Measurements from ENCODE around the gene NPAS3.

Gene NPAS3

GRCh38 chr14:33381717-33382116 is 443.0 kb downstream of the NPAS3 start:
- no peak for DNase-seq (ENCODE audit: low read depth)

GRCh38 chr14:33386140-33386539 is 447.5 kb downstream of the NPAS3 start:
- no peak for DNase-seq (ENCODE audit: low read depth)

GRCh38 chr14:33386781-33387180 is 448.1 kb downstream of the NPAS3 start:
- no peak for DNase-seq (ENCODE audit: low read depth)

GRCh38 chr14:33390335-33390734 is 451.7 kb downstream of the NPAS3 start:
- no peak for DNase-seq (ENCODE audit: low read depth)

- DNase-seq (ENCODE audit: low read depth): no peak
Measured at GRCh38 chr14:33393231-33393894, 454.7 kb downstream of the NPAS3 start.

- DNase-seq (ENCODE audit: low read depth): no peak
Measured at GRCh38 chr14:33393895-33394368, 455.3 kb downstream of the NPAS3 start.

- no peak for DNase-seq (ENCODE audit: low read depth)
Measured at GRCh38 chr14:33401311-33401710, 462.6 kb downstream of the NPAS3 start.

GRCh38 chr14:33402604-33403003 is 463.9 kb downstream of the NPAS3 start:
- DNase-seq (ENCODE audit: low read depth): no peak

- no peak for DNase-seq (ENCODE audit: low read depth)
Measured at GRCh38 chr14:33404054-33404453, 465.4 kb downstream of the NPAS3 start.

GRCh38 chr14:33404964-33405574 is 466.4 kb downstream of the NPAS3 start:
- no peak for DNase-seq (ENCODE audit: low read depth)

- DNase-seq (ENCODE audit: low read depth): no peak
Measured at GRCh38 chr14:33406766-33407165, 468.1 kb downstream of the NPAS3 start.

- no peak for DNase-seq (ENCODE audit: low read depth)
Measured at GRCh38 chr14:33408291-33408690, 469.6 kb downstream of the NPAS3 start.

- DNase-seq (ENCODE audit: low read depth): no peak
Measured at GRCh38 chr14:33412450-33412849, 473.8 kb downstream of the NPAS3 start.

- no peak for DNase-seq (ENCODE audit: low read depth)
Measured at GRCh38 chr14:33413381-33413780, 474.7 kb downstream of the NPAS3 start.

GRCh38 chr14:33414041-33414440 is 475.4 kb downstream of the NPAS3 start:
- DNase-seq (ENCODE audit: low read depth): no peak

- DNase-seq (ENCODE audit: low read depth): no peak
Measured at GRCh38 chr14:33420051-33420627, 481.5 kb downstream of the NPAS3 start.

- no peak for DNase-seq (ENCODE audit: low read depth)
Measured at GRCh38 chr14:33430414-33431035, 491.8 kb downstream of the NPAS3 start.

GRCh38 chr14:33432407-33433023 is 493.8 kb downstream of the NPAS3 start:
- DNase-seq (ENCODE audit: low read depth): no peak

- no peak for DNase-seq (ENCODE audit: low read depth)
Measured at GRCh38 chr14:33433396-33433795, 494.7 kb downstream of the NPAS3 start.

GRCh38 chr14:33435911-33436689 is 497.4 kb downstream of the NPAS3 start:
- DNase-seq (ENCODE audit: low read depth): no peak

GRCh38 chr14:33441633-33442032 is 503.0 kb downstream of the NPAS3 start:
- DNase-seq (ENCODE audit: low read depth): no peak

GRCh38 chr14:33444136-33444535 is 505.5 kb downstream of the NPAS3 start:
- DNase-seq (ENCODE audit: low read depth): no peak
